T-helper 1 cell treated with Interleukin-12 subunit alpha and Interleukin-12 subunit beta and Interleukin-4 antibody, amounts not matched to agents 30 μg/mL and 1 μg/mL, for 36 hours (primary cell): ENCODE measurements around the gene SAMD11.
"Not testable (repeated sequence)": the region's sequence is repeated elsewhere in the genome, so short reads cannot be mapped to it uniquely, and the experiment has no call there.

ENCODE experiments used
- H3K27ac Mint-ChIP-seq: one replicate; pipeline ENCODE4 v1.8.0; 2021; ENCODE audit warnings: mild to moderate bottlenecking, mixed read lengths
- H3K27me3 Mint-ChIP-seq: one replicate; pipeline ENCODE4 v1.8.0; 2021; ENCODE audit warnings: low read depth, mixed read lengths
- H3K36me3 Mint-ChIP-seq: one replicate; pipeline ENCODE4 v1.8.0; 2021; ENCODE audit warnings: low read depth, mixed read lengths
- H3K4me1 Mint-ChIP-seq: one replicate; pipeline ENCODE4 v1.8.0; 2021; ENCODE audit warnings: low read depth, mixed read lengths
- H3K4me3 Mint-ChIP-seq: one replicate; pipeline ENCODE4 v1.8.0; 2021; ENCODE audit warnings: mild to moderate bottlenecking, moderate library complexity, mixed read lengths
- H3K9me3 Mint-ChIP-seq: one replicate; pipeline ENCODE4 v1.8.0; 2021; ENCODE audit warnings: mixed read lengths

The SAMD11 gene

GRCh38 chr1:982765-983436, 59.2 kb downstream of the SAMD11 start:
- Mint-ChIP-seq H3K9me3 (no peaks in the 10 kb centered on the region), H3K4me1 (peaks cover 4% of the 10 kb centered on the region), H3K36me3 (no peaks in the 10 kb centered on the region), H3K4me3 (no peak overlapping the region), H3K27me3 (peaks cover 26% of the 10 kb centered on the region), H3K27ac (no peak overlapping the region)

DNA sequence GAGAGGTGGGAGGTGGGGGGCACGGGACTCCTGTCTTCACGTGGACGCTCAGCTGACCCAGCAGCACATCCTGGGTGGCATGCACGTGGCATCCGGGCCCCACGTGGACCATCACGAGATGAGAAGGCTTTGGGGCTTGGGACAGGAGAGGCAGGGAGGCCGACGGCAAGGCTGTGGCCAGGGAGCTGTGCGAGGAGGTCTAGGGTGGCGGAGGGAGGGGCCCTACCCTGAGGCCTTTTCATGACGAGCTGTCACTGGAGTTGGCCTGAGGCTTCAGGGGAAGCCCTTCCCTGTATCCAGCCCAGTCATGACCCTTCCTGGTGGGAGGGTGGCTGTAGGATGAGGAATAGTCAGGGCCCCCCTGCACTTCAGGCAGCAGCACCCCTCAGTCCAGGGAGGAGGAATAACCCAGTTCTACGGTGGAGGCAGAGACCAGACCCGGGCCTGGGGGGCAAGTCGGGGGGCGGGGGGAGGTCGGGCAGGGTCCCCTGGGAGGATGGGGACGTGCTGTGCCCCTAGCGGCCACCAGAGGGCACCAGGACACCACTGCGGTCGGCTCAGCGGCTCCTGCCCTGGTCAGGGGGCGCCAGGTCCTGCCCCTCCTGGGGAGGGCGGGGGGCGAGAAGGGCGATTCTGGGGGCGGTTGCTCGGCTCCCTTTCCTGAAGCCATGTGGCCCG, 60.2 kb downstream of the SAMD11 start:
- Mint-ChIP-seq H3K4me3 (no peak overlapping the region), H3K9me3 (no peaks in the 10 kb centered on the region), H3K36me3 (no peaks in the 10 kb centered on the region), H3K27ac (no peak overlapping the region), H3K27me3 (peaks cover 36% of the 10 kb centered on the region), H3K4me1 (no peaks in the 10 kb centered on the region)

GRCh38 chr1:984476-984814, 60.7 kb downstream of the SAMD11 start:
- H3K27ac Mint-ChIP-seq, result no peak overlapping the region
- H3K27me3 Mint-ChIP-seq, result peaks cover 41% of the 10 kb centered on the region
- H3K36me3 Mint-ChIP-seq, result no peaks in the 10 kb centered on the region
- H3K9me3 Mint-ChIP-seq, result no peaks in the 10 kb centered on the region
- H3K4me3 Mint-ChIP-seq, result no peak overlapping the region
- no peaks in the 10 kb centered on the region for H3K4me1 Mint-ChIP-seq

DNA sequence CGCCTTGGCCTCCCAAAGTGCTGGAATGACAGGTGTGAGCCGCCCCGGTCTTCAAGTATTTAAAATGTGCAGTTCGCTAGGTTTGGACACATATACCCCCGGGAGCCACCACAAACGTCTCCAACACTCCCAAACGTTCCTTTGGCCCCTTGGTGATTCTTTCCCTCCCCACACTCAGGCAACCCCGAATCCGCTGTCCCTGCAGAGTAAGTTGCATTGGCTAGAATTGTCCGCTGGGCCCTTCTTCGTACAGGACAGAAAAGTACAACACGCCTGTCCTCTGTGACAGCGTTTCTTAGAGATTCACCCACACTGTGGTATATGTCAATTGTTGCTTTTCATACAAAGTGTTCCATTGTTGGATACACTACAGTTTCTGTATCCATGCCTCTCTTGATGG, 61.4 kb downstream of the SAMD11 start:
- no peaks in the 10 kb centered on the region for H3K4me1 Mint-ChIP-seq
- no peaks in the 10 kb centered on the region for H3K36me3 Mint-ChIP-seq
- H3K4me3 Mint-ChIP-seq, result no peak overlapping the region
- peaks cover 47% of the 10 kb centered on the region for H3K27me3 Mint-ChIP-seq
- no peak overlapping the region for H3K27ac Mint-ChIP-seq
- H3K9me3 Mint-ChIP-seq, result no peaks in the 10 kb centered on the region

DNA sequence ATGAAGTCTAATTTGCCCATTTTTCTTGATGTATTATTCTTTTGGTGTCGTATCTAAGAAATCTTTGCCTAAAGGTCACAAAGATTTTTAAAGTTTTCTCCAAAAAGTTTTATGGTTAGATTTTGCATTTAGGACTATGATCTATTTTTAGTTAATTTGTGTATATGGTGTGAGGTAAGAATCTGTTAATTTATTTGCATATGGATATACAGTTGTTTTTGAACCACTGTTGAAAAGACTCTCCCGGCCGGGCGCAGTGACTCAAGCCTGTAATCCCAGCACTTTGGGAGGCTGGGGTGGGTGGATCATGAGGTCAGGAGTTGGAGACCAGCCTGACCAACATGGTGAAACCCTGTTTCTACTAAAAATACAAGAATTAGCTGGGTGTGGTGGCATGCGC, 64.3 kb downstream of the SAMD11 start:
- H3K4me1 Mint-ChIP-seq, H3K27ac Mint-ChIP-seq, H3K4me3 Mint-ChIP-seq, H3K36me3 Mint-ChIP-seq: not testable (repeated sequence)
- peaks cover 12% of the 10 kb centered on the region for H3K9me3 Mint-ChIP-seq
- peaks cover 63% of the 10 kb centered on the region for H3K27me3 Mint-ChIP-seq

GRCh38 chr1:991275-991674, 67.6 kb downstream of the SAMD11 start:
- Mint-ChIP-seq H3K27me3 (peaks cover 63% of the 10 kb centered on the region), H3K9me3 (peaks cover 12% of the 10 kb centered on the region)
- H3K4me1 Mint-ChIP-seq, H3K27ac Mint-ChIP-seq, H3K36me3 Mint-ChIP-seq, H3K4me3 Mint-ChIP-seq: not testable (repeated sequence)

DNA sequence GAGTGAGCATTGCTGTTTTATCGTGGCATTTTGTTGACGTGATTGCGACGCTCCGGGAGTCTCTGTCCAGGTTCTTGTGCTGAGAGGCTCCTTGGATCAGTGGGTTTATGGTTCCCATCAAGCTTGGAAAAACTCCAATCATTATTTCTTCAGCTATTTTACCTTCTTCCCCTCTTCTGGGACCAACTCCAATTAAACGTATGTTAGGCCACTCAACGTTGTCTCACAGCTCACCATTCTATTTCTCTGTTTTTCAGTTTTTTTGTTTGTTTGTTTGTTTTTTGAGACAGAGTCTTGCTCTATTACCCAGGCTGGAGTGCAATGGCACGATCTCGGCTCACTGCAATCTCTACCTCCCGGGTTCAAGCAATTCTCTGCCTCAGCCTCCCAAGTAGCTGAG, 68.2 kb downstream of the SAMD11 start:
- H3K36me3 Mint-ChIP-seq, result no peaks in the 10 kb centered on the region
- no peak overlapping the region for H3K4me3 Mint-ChIP-seq
- H3K9me3 Mint-ChIP-seq, result peaks cover 12% of the 10 kb centered on the region
- H3K27ac Mint-ChIP-seq, result no peak overlapping the region
- peaks cover 61% of the 10 kb centered on the region for H3K27me3 Mint-ChIP-seq
- H3K4me1 Mint-ChIP-seq, result peaks cover 8% of the 10 kb centered on the region

DNA sequence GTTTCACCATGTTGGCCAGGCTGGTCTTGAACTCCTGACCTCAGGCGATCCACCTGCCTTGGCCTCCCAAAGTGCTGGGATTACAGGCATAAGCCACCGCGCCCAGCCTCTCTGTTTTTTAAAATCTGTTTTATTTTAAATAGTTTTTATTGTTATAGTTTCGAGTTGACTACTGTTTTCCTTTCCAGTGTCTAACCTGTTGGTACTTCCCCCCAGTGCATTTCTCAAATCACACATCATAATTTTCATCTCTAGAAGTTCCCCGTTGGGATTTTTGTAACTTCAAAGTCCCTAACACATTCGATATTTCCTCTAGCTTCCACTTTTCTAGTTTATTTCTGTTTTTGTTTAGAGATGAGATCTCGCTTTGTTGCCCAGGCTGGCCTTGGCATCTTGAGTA, 68.6 kb downstream of the SAMD11 start:
- H3K27ac Mint-ChIP-seq, result no peak overlapping the region
- peaks cover 8% of the 10 kb centered on the region for H3K4me1 Mint-ChIP-seq
- H3K9me3 Mint-ChIP-seq, result peaks cover 12% of the 10 kb centered on the region
- no peaks in the 10 kb centered on the region for H3K36me3 Mint-ChIP-seq
- peaks cover 64% of the 10 kb centered on the region for H3K27me3 Mint-ChIP-seq
- H3K4me3 Mint-ChIP-seq, result no peak overlapping the region

- Mint-ChIP-seq H3K36me3 (no peaks in the 10 kb centered on the region), H3K27me3 (peaks cover 55% of the 10 kb centered on the region), H3K4me1 (peaks cover 8% of the 10 kb centered on the region), H3K27ac (no peak overlapping the region), H3K4me3 (no peak overlapping the region), H3K9me3 (peaks cover 12% of the 10 kb centered on the region)
Measured at GRCh38 chr1:993379-993995, 69.8 kb downstream of the SAMD11 start.
